Measurements from ENCODE around the gene BRMS1.

The BRMS1 gene

DNA sequence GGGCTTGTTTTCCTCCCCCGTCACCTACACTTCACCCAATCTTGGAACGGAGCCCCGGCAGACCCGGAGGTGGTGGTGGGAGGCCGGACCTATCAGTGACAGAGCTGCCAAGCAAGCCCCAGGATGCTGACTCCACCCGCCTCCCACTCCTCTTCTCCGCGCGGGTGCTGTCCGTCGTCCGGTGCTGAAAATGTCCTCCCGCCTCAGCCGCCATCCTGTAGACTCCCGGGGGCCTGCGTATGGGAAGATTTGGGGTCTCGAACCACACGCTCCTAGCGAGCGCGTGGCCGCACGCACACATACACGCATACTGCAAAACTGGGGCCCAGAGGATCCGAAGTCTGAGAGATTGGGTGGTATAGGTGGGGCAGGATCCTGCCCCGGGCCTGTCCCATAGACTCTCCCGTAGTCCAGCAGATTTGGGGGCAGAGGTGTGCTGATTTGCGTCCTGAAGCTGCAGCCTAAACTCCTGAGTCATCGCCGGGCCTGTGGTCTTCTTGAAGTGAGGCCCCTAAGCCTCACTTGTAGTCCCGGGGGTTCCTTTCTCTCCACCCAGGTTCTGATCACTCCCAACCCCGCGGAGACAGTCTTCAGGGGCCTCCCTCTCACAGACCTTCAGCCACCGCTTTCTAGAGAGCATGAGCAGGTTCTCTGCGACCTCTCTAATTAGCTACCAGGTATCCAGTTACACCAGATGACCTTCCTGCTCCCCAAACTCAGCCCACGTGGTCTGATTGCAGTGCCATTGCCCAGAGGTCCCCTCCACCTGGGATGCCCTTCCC is 55.2 kb downstream of the BRMS1 start:
- TF ChIP-seq, protein P1, sequence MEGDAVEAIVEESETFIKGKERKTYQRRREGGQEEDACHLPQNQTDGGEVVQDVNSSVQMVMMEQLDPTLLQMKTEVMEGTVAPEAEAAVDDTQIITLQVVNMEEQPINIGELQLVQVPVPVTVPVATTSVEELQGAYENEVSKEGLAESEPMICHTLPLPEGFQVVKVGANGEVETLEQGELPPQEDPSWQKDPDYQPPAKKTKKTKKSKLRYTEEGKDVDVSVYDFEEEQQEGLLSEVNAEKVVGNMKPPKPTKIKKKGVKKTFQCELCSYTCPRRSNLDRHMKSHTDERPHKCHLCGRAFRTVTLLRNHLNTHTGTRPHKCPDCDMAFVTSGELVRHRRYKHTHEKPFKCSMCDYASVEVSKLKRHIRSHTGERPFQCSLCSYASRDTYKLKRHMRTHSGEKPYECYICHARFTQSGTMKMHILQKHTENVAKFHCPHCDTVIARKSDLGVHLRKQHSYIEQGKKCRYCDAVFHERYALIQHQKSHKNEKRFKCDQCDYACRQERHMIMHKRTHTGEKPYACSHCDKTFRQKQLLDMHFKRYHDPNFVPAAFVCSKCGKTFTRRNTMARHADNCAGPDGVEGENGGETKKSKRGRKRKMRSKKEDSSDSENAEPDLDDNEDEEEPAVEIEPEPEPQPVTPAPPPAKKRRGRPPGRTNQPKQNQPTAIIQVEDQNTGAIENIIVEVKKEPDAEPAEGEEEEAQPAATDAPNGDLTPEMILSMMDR (conservative IDR thresholded peaks at IDR 0.05; ENCODE audit: control insufficient read depth, insufficient read depth, low read depth, low read length) = no peak
- H3K4me3 ChIP-seq (ENCODE audit: control insufficient read depth, low read depth, low read length) = peak overlapping the region; percentile 64
- DNase-seq (ENCODE audit: low read depth) = no peak

DNA sequence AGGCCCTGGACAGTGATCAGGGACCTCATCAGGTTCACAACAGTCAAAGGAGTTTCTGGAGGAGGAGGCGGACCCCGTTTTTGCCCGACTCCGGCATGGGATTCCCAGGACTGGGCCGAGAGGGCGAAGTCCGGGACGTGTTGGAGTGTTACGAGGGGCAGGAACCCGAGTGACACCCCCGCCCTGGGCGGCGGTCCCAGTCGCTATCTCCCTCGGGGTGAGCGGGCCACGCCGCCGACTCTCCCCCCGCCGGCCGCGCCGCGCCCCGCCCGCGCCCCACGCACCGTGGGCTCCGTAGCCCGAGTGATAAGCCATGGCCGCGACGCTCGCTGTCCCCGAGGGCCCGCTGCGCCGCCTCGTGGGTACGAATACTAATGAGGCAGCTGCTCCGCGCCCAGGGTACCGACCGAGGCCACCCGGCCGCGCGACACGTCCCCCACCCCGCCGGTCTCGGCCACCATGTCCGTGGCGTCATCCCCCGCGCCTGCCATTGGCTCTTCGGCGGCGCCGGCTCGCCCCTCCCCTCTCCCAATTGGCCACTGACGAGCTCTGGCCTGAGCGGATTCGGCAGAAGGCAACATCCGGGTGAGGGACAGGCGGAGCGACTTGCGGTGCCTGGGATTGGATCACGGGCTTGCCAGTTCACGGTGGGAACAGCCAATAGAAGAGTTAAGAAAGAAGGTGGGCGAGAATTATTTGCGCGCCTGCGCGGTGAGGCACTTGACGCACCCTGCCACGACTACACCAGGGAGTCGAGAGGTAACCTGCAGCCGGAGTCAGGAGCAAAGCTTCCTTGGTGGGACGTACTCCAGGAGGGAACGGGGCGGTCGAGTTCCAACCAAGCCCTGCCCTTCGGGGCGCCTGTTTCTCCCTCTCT is 56.0 kb downstream of the BRMS1 start, which contains the start of gene YIF1A:
Gene YIF1A (minus strand): TSS at position 473 of the 877 bp plus-strand sequence. CDS start 158 bp downstream, at position 315.
- TF ChIP-seq, protein P1 (conservative IDR thresholded peaks at IDR 0.05; ENCODE audit: control insufficient read depth, insufficient read depth, low read depth, low read length) = no peak
- DNase-seq (ENCODE audit: low read depth) = peak; percentile 99
- H3K4me3 ChIP-seq (ENCODE audit: control insufficient read depth, low read depth, low read length) = peak within 1 kb of the TSS; percentile 89

DNA sequence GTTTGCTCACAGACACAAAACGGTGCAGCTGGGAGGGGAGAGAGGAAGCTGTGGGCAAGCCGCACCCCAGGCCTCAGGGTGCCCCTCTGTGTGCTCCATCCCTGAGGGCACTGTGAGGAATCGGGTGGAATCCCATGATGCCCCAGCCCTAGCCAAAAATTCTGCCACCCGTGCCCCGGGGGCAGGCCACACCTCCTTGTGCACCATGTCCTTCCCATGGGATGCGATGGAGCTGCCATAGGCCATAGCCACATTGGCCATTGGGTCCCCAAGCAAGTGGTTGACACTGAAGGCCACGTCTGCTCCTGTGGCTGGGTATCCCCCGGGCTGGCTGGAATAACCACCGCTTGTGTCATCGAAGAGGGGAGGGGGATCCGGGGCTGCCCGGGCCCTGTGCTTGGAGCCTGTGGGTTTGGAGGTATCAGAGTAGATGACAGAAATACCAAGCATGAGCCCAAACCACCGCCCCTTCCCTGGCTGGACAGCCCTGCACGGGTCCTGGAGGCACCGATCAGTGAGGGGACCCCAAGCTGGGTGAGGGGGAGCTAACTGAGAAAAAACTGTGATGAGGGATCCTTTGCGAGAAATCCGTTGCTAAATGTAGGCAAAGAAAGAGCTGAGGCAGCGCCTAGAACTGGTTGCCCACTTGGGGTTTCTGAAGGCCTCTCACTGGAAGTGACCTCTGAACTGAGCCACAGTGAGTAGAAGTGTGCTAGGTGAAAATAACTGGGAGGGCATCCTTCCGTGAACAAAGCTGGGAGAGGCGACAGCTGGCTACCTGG is 56.8 kb downstream of the BRMS1 start:
- DNase-seq (ENCODE audit: low read depth) = no peak
- H3K4me3 ChIP-seq (ENCODE audit: control insufficient read depth, low read depth, low read length) = peak overlapping the region; percentile 89
- TF ChIP-seq, protein P1 (conservative IDR thresholded peaks at IDR 0.05; ENCODE audit: control insufficient read depth, insufficient read depth, low read depth, low read length) = no peak
